ENCODE data around the gene MCUB.
"Not testable (repeated sequence)": the region's sequence is repeated elsewhere in the genome, so short reads cannot be mapped to it uniquely, and the experiment has no call there.

Gene MCUB, protein sequence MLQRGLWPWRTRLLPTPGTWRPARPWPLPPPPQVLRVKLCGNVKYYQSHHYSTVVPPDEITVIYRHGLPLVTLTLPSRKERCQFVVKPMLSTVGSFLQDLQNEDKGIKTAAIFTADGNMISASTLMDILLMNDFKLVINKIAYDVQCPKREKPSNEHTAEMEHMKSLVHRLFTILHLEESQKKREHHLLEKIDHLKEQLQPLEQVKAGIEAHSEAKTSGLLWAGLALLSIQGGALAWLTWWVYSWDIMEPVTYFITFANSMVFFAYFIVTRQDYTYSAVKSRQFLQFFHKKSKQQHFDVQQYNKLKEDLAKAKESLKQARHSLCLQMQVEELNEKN

DNA sequence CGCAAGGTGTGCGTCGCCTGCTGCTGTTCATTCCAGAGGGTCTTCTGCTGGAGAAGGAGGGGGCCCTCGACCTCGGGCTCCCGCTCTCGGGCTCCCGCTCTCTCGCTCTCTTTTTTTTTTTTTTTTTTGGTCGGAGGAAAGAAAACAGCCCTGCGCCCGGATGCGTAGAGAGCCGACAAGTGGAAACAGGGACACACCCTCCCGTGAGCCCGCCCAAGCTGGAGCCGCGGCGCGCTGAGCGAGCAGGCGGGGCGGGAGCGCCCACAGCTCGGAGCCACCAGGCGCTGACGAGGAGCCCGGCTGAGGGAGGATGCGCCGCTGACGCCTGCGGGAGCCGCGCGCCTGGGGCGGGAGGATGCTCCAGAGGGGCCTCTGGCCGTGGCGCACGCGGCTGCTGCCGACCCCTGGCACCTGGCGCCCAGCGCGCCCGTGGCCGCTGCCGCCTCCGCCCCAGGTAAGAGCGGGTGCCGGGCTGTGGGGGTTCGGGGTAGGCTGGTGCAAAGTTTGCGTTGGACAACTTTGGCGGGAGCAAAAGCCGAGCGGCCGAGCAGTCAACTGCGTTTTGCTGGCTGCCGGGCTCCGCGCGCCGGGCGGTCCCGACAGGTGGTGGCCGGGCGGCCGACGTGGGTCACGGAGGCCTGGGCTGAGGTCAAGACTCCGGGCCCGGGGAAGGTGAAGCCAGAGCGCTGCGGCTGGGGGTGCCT, at the start of gene MCUB:
Gene MCUB (plus strand): TSS at position 264 of the 704 bp plus-strand sequence. CDS start 92 bp downstream, at position 356.
- DNase-seq, result peak in 56 of 58 donors; percentile 4 to 76 (median 49)

DNA sequence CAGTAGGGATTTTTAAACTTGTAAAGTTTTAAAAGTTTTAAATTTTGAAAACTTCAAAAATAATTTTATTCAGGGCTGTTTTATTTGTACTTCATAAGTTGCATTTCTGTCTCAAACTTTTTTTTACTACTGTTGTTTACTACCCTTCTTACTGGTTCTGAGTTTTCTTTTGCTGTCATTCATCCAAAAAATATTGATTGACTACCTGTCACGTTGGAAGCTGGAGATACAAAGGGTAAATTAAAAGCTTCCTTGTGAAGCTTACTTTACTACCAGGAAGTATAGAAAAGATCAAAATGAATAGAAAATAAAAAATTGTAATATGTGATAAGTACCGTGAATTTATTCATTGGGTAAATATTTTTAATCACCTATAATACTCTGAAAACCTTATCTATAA, 49.4 kb upstream of the MCUB start:
- DNase-seq, result no peak

DNA sequence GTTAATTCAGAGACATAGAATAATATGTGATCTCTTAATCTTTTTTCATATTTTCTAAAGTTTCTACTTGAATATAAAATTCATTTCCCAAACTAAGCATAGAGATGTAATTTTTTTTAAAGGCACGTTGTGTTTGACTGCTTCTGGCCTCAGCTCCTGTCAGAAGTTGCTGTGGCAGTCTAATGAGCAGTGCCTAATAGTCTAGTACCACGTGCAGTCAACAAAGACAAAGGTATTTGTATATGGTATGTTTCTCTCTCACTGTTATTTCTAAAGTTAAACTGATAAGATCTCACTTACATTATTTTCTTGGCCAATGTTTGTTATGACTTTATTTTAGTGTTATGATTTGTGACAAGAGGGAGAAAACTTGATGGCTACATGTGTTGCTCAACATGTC, 48.6 kb upstream of the MCUB start:
- DNase-seq, result no peak

DNA sequence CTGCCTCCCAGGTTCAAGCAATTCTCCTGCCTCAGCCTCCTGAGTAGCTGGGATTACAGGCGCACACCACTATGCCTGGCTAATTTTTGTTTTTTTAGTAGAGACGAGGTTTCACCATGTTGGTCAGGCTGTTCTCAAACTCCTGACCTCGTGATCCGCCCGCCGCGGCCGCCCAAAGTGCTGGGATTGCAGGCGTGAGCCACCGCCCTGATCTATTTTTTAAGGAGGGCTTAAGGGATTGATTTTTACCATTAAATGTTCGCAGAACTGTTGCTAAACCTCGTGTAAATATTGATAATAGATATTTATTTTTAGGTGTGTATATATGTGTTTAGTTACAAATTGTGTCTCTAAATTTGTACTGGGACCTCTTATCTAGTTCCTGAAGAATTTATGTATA, 46.7 kb upstream of the MCUB start:
- DNase-seq, result not testable (repeated sequence)

DNA sequence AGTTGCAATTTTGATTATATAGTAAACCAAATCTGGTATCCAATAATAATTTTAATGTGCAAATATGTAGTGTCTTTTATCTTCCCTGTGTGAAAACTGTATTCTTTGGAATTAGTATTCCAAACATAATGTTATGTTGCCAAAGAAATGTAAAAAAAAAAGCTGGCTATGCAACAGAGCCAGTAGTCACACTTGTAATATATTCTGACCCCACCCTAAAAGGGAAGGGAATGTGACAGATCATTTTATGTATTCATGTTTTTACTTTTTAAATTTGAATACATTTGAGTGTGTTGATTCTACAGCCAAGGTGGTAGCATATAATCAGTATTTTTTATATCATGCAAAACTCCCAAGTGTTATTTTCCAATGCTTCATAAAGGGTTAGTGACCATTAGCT, 27.9 kb upstream of the MCUB start:
- no peak for DNase-seq

DNA sequence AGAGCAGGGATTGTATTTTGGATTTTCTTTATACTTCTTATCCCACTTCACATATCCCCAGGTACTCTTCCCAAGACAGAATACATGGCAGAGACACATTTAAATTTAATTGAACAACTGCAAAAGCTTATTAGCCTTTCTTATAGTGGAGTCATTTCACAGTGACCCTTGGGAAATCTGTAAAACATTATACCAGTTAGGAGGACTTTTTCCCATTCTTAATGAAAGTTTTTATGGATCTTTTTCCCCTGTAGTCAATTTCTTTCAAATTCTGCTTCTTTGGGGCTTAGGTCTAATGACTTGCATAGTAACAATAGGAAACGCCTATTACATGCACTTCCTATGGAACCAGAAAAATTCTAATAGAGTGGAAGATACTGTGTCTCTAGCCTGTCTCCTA, 14.6 kb upstream of the MCUB start:
- no peak for DNase-seq

DNA sequence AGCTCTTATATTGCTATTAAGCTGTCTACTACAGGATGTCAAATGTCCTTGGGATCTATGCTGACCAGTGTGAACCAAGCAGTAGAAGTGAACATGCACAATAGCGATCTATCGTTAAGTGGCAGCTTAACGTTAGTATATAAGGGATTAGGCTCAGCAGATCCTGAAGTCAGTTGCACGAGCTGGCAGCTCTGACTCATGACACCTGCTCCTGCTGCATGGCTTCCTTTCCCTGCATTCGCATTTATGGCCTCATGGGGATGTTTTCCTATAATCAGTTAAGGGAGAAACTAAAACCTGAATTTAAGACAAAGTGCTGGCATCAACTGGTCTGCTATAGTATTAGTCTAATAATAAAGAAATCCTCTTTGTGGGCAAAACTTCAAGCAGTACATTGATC, 12.7 kb upstream of the MCUB start:
- DNase-seq, result no peak

DNA sequence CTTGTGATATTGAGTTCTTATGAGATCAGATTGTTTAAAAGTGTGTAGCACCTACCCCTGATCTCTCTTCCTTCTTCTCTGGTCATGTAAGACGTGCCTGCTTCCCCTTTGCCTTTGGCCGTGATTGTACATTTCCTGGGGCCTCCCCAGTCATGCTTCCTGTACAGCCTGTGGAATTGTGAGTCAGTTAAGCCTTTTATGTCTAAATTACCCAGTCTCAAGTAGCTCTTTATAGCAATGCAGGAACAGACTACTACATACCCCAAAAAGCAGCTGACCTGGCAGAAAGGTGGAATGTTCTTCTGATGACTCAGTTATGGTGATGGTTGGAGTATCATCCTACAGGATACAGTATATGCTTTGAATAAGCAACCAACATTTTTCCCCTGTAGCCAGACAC, 11.4 kb upstream of the MCUB start:
- DNase-seq, result no peak

DNA sequence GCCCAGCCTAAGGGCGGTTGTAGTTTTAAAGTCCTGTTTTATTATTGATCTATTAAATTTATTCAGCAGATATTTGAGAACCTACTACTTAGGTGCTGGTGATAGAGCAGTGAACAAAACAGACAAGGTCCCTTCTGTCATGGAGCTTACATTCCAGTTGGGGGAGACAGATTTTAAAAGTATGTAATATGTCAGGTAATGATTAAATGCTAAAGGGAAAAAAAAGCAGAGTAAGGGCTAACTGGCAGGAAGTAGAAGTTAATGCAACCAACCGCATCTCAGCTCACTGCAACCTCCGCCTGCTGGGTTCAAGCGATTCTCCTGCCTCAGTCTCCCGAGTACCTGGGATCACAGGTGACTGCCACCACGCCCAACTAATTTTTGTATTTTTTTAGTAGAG, 7.8 kb upstream of the MCUB start:
- DNase-seq, result no peak

DNA sequence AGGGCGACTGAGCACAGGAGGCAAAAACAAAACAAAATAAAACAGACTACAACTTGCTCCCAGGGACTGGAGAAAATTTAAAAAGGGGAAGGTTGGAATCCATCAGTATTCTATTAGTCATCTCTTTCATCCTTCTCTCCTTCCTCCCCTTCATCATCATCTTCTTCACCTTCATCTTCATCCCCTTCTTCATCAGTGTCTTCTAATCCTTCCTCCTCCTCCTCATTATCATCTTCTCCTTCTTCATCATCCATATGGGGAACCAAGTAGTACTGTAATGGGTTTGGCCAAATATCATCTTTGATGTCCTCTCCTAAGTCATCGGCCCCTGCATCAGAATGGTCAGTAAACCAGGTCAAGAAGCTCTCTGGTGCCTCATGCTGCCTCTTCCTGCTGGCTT, 6.9 kb upstream of the MCUB start:
- DNase-seq, result no peak

DNA sequence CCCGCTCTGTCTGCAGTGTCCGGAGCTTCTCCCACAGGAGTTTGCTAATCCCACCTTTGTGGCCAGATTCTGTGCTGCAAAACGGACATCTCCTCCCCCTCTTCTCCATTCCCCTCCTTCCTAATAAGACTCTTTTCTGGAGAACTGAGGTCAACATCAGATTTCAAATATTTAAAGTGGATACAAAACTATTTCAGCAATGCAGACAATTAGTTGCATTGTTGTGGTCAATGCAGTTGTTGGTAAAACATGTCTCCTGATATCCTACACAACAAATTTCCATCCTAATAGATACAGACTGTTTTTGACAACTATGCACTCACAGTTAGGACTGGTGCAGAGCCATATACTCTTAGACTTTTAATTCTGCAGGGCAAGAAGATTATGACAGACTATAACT, 5.1 kb upstream of the MCUB start:
- DNase-seq, result no peak

DNA sequence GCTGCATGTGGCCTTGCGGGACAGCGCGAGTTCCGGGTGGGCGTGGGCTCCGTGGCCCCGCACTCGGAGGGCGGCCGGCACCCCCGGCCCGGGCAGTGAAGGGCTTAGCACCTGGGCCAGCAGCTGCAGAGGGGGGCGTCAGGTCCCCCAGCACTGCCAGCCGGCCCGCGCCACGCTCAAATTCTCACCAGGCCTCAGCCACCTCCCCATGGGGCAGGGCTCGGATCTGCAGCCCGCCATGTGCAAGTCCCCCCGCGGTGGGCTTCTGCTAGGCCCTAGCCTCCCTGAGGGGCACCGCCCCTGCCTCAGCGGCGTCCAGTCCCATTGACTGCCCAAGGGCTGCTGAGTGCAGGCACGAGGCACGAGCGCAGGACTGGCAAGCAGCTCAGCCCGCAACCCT, 2.6 kb upstream of the MCUB start:
- DNase-seq, result no peak

DNA sequence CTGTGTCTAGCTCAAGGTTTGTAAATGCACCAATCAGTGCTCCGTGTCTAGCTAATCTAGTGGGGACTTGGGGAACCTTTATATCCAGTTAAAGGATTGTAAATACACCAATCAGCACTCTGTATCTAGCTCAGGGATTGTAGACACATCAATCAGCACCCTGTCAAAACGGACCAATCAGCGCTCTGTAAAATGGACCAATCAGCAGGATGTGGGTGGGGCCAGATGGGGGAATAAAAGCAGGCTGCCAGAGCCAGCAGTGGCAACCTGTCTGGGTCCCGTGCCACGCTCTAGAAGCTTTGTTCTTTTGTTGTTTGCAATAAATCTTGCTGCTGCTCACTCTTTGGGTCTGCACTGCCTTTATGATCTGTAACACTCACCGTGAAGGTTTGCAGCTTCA, 2.0 kb upstream of the MCUB start:
- DNase-seq, result not testable (repeated sequence)

DNA sequence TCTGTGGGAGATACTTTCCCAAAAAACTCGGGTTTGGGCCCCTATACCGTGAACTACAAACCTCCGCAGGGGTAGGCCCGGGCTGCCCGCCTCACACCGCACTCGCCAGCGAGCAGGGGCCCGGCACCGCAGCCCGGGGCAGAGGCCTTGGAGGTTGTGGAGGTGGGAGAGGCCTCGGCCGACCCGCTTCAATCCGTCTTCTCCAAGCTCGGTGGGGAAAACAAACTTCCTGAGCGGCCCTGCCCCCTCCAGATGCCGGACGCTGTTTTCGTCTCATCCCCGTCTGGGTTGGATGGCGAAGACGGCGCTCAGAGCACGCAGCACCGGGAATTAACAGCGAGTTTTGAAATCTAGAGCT, 442 bp upstream of the MCUB start:
- peak in 4 of 58 donors; percentile 15 to 58 (median 30) for DNase-seq

DNA sequence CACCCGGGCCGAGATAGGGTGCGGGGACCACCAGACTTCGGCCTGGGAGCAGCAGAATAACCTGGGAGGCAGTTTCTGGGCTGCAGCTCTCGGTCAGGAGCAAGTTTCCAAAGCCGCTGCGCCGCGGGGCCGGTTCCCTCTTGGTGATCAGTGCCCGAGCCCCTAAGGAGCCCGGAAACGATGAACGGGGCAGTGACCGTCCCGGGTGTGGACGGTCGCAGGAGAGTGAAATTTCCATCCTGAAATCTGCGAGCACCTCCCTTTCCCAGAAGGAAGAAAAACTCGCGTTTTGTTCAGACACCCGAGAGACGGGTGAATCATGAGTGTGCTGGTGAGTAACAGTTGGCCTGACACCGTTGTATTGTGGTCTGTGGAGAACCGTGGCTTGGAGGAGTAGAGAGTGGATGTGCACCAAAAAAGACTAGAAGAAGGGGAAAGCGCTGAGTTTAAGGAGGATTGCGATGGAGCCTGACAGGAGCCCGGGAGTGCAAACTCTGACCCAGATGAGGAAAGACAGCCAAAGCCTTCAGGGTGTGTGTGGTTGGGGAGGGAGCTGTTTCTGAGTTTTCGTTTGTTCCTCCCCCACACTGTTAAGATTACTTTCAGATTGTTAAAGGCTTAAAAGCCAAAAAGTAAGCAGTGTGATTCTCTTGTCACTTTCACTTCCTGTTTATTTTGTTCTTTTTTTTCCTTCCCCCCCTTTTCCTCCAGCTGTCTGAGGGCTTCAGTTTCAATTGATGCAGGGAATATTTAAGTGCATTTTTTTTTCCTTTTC, 828 bp downstream of the MCUB start:
- DNase-seq, result peak in 23 of 58 donors; percentile 5 to 49 (median 25)

DNA sequence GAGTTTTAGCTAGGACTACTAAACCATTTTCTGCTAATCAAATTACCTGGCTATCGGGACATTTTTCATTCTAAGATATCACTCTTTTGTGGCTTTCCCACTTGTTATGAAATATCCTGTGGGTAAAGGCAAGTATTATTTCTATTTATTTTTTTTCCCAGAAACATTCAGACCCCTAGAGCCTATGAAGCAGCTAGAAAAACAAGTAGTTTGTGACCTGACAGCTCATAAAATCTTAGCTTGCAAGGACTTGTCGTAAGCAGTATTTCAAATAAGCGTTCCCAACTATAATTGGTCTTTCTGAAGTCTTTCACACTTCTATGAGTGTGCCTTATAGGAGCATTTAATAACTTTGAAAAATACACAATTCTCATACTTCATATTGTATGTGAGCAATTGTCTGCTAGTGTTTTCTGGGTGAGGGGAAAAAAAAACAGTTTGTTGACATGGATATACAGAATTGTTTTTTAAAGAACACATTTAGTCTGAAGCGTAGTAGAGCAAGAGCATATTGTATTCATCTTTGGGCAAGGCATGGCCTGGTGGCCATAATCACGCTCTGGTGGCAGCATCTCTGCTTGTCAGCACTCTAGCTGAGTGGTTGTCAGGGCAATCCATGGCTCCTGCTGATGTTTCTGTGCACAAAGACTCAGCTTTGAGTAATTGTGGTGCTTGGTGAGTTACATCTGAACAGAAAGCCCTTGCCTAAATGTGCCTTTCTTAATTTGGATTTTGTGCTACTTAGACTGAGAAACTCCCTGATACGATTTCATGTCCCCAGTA, 2.6 kb downstream of the MCUB start:
- DNase-seq, result peak in 3 of 58 donors; percentile 2 to 23 (median 8)

DNA sequence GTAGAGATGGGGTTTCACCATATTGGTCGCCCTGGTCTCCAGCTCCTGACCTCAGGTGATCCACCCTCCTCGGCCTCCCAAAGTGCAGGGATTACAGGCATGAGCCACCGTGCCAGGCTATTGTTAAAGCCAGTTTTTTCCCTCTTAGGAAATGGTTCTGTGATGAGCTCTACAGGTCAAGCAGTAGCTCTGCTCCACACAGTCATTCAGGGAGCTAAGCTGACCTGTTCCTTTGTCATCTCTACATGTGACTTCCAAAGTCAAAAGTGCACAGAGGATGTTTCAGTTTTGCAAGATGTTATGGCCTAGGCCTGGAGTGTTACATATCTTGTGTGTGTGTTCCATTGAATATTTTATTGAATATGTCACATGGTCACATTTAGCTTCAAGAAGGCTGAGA, 11.4 kb downstream of the MCUB start:
- DNase-seq, result no peak

DNA sequence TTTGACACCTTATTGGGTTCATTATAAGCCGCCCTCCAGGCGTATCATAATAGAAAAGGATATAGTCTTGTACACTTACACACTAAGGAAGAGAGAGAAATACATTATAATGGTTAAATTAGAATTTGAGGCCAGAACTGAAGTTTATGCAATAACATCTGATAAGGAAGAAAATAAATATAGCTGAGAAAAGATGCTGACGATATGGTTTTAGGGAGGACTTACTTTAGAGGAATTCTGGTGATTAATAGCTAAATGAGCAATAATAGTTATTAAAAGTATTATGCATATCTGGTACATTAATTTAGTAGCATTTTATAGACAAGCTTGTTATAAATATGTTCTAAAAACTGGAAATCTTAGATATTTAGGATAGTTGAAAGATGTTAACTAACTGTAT, 12.1 kb downstream of the MCUB start:
- no peak for DNase-seq

DNA sequence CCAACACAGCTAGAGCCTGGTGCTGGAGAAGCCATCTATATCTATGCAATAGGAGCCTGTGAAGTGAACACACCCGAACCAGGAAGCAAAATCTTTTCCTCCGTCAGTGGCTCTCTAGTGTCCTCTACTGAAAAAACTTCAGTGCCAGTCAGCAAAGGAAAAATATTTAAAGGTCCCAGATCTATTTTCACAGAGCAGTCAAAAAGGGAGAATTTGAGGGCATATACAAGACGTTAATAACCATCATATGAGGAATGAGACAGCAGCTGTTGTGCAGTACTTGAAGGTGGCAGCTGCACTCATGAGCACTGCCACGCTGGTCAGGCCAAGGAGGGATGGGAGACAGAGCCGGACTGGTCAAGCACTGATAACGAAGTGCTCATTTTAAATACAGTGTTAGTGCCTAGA, 14.4 kb downstream of the MCUB start:
- DNase-seq, result peak in 2 of 58 donors; percentile 5 to 25

DNA sequence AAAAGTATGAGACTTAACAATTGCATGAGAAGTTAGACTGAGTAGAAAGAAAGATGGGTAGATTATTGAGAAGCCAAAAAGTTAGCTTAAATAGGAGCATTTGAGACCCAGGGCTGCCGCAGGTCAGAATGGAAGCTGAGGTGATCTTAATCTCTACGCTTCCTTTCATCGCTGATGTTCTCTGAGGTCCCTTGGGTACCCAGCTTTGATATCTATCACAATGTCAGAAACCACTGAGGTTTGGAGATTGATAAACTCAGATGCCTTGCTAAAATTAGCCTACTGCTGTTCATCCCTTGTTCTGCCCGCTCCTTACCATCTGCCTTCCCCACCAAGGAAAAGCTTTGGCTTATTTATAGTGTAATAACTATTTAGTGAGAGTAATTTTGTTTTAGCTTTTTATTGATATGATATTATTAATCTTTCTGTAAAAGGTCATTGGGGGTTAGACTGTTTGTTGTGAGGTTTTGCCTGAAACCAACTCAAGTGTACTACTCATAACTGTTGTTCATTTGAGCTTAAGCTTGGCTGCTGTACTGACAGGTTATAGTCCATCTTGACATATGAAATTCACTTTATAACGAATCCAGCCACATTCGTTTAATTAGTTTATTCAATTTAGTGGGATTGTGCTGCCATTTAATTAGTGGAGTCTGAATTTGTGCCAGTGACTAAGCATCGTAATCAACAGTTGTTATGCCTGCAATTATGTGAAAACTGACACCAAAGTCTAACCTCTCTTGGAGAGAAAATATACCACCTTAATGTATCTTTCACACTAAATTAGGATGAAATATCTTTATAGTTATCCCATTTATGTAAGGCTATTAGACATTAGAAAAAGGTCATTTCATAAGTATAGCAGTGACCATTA, 15.1 kb downstream of the MCUB start:
- DNase-seq, result no peak

Data from anterior cingulate cortex (tissue), 58 donors.